HG03025 (cell line): ENCODE results near the gene CCDC88C.

Experiments used
- ATAC-seq: cut with Tn5 transposase; IDR thresholded peaks from one replicate; pipeline ENCODE4 v1.9.1; 2021; ENCODE audit warnings: mild to moderate bottlenecking, moderate library complexity; ENCODE audit not compliant: unreplicated experiment, low FRiP score

Gene CCDC88C

DNA sequence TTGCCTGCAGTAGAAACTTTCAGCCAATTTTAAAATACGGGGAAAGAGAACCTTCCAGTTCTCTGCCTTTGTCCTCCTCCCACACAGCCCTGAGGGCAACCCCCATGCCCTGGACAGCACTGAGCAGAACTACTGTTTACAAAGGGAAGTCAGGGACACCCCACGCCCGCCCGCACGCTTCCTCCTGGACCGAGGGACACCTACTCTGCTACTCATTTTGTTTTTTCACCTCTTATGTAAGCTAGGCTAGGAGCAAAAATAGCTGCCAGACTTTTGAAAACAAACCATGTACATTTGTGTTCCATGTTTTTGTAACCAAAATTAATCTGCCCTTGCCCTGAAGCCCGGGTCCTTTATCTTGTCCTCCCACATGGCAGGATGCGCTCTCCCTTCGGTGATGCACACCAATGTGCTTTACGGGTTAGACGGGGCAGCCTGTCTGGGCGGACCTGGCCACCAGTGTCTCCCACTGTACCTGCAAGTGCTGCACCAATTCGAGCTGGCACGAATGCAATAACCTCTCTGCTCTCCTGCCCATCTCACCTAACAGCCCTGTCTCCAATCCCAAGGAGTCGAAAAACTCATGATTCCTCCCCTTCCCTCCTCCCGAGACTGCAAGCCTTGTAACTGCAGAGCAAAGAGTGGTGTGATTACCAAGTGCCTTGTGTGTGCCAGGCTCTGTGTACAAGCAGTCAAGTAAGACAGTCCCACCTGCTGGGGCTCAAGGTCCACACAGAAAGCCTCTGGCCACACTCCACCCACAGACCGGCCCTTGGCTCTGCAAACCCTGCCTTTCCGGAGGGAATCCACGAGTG, 85.2 kb downstream of the CCDC88C start:
- ATAC-seq: no peak

DNA sequence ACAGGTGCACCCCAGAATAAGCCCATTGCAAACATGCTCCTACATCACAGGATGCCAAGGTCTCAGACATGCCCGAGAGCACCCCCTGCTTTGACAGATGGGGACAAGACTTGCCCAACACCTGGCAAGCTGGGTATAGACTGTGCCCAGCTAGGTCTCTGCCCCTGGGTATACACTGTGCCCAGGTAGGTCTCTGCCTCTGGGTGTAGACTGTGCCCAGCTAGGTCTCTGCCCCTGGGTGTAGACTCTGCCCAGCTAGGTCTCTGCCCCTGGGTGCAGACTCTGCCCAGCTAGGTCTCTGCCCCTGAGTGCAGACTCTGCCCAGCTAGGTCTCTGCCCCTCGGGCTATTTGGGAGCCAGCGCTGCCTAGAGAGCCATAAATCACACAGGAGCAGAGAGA, 85.9 kb downstream of the CCDC88C start:
- ATAC-seq: no peak

DNA sequence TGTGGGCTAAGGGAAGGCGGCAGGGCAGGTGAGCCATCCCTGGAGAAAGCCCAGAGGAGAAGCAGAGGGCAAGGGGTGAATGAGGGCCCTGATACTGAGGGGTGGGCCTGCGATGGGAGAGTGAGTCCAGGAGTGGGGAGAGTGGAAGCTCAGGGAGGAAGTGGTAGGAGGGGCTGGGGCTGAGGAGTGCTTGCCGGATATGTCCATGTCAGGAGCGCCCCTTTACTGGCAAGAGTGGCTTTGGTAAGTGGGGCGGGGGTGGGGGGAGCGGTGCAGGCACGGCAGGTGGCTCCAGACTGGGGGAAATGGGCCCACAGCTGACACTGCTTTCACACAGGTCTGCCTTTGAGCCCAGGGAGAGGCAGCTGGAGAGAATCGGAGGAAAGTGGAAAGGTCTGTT, 86.8 kb downstream of the CCDC88C start:
- no peak for ATAC-seq

DNA sequence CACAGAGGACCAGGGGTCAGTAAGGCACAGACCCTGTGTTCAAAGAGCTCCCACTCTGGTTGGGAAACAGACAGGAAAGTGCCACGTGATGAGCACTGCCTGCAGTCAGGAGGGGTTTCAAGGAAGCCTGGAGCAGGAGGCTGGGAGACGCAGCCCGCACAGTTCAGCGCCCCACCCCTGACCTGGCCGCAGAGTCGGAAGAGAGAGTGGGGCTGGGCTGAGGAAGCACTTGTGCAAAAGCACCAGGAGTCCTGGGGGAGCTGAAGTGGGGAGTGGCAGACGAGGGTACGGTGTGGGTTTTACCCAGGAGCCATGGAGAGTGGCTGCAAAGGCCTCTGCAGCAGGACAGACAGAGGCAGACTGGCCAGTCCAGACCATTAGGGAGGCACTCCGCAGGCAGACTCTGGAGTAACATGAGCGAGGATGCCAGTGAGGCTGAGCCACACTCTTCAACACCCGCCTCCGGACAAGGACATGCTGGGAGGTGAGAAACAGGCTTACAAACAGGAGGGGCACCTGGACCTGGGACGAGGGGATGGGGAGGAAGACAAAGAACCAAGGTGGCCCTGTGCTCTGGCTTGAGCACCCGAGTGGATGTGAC, 87.4 kb downstream of the CCDC88C start:
- no peak for ATAC-seq

DNA sequence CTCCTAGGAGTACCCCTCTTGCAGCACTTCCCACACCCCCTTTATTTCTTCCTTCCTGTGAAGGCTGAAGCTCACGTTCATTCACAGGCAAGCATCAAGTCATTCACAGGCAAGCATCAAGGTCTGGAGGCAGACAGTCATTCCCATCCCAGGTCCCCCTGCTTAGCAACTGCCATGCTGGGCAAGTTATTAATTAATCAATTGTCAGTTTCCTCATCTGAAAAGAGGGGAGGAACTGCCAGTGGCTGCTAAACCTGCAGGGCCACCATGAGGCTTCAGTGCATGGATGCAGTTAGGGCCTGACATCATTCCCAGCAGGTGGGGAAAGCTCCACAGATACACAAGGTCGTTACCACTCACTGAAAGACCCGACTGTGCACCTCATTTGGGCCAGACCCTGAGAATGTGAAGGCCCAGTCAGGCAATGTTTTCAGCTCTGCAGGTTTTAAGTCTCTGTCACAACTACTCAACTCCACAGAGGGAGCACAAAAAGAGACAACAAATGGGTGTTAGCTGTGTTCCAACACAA, 88.1 kb downstream of the CCDC88C start:
- no peak for ATAC-seq

DNA sequence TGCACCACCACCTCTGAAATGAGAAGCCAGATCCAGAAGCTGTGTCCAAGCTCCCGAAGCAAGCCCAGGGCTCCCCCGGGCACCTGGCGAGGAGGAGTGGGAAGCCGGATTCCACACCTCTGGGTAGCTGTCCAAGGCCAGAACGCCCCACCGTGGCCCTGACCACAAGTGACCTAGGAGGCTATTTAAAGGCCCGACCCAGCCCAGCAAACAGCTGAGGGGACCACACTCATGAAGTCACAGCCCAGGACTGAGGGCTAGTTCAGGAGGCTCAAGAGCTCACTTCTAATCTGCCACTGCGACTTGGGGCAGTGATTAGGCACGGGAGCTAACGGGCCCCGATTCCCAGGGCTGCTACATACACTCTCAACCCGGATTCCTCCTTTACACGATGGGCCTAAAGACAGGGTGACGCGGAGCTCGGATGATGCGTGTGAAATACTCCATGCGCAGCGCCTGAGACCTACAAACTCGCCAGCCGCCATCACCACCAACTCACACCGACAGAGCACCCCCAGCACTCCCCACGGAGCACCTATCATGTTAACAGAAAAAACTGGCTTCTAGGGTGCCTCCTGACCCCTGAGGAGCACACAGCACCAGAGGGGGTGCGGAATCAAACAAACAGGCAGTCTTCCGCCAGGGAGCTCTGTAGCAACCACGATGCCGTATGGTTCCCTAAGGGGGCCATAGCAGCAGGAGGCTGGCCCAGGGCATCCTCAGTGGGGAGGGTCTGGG, 89.1 kb downstream of the CCDC88C start:
- no peak for ATAC-seq

DNA sequence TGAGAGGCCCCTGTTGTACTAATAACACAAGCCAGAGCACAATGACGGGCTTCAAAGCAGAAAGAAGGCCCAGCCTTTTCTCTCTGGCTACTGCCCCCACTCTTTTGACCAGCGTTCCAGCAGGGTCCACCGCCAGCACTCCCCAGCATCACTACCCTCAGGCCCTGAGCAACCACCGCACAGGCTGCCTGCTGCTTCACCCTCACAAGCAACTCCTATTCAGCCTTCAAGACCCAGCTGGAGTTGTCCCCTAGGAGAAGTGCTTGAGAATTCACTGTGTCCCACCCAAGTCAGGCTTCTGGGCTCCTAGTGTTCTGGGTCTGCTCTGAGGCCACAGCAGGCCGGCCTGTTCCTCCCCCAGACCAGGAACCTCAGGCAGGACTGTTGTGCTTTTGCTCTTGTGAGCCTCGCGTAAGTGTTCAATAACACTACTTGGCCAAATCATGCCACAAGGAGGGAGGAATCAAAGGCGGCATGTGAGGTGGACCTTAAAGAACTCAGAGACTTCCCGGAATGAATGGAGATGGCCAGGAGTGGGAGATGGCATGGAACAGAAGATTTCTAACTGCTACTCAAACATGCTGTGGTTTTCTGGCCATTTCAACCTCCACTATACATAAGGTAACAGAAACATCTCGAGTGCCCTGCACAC, 89.8 kb downstream of the CCDC88C start:
- ATAC-seq: no peak

DNA sequence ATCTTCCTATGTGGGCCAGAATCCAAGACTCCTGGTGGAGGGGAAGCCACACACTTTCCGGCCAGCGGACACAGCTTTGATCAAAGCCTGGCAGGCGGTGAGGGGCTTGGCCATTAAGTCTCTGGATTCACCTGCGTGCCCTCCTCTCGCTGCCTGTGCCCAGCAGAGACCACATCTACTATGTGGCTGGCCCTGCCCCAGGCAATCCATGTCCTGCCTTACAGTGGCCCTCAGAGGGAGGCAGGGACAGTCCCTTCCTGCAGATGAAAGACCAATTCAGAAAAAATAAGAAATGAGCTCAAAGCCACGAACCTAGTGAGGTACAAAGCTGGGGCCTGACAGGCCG, 90.4 kb downstream of the CCDC88C start:
- ATAC-seq: no peak

DNA sequence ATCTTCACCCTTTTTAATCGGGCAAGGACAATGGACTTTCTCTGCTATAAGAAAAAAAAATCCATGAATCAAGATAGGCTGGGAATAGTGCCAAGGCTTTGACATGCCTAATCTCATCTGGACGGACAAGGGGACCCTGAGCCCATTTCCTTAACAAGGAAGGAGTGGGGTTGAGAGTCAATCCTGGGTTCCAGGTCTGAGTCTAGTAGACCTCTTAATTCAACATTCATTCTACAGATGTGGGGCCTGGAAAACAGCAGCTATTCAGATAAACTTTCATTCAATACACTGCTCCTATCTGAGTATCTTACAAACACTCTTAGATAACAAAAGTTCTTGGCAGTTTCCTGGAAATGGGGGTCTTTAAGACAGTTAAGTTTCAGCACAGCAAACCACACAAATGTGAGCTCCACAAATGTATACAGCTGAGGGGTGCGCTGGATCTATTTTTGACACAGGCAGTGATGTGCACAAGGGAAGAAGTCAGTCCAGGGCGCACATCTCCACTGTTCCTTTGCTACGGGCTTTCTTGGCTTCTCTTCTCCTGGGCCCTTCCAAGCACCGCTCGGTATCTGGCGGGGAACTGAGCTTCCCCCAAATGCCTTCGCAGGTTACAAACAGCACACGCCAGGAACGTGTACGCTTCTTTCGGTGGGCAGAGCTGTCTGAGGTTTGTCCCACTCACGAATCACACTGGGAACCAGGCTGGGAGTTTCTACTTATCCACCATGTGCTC, 90.9 kb downstream of the CCDC88C start:
- ATAC-seq: no peak

DNA sequence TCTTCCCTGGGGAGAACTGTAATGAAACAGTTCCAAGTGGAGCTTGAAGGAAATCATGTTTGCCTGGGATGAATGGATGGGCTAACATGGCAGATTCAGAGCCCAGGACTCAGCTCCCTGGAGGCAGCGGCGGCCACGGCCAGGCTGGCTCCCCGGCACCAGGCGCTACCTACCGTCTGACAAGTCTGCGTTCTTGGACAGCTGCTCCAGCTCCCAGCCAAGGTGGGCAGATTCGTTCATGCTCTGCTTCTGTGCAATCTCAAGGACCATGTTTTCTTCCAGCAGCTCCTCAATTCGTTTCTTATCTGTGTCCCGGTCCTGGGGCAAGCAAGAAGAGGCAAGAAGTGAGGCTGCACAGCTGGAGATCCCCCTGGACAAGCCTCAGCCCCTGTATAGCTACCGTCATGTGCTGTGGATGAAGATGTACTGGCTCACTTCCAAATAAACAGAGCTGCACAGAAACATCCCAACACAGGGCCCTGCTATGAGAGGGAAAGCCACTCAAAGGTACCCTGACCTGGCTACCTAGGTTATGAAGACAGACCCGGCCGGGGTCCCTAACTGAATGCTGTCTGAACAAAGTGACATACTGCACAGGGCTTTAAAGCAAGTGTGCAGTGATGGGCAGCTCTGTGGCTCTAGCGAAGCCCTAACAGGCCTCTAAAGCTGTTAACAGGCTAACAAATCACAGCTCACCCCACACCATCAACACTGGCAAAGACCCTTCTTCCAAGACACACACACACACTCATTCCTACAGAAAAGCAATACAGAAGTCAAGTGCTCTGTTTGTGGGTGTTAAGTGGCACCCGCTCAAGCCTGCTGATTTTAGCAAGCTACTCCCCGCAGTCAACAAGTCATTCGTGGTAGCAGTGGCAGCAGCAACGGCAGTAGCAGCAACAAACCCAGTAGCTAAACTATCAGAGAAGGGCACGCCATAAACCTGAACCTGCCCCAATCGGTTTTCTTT, 92.7 kb downstream of the CCDC88C start:
- no peak for ATAC-seq

DNA sequence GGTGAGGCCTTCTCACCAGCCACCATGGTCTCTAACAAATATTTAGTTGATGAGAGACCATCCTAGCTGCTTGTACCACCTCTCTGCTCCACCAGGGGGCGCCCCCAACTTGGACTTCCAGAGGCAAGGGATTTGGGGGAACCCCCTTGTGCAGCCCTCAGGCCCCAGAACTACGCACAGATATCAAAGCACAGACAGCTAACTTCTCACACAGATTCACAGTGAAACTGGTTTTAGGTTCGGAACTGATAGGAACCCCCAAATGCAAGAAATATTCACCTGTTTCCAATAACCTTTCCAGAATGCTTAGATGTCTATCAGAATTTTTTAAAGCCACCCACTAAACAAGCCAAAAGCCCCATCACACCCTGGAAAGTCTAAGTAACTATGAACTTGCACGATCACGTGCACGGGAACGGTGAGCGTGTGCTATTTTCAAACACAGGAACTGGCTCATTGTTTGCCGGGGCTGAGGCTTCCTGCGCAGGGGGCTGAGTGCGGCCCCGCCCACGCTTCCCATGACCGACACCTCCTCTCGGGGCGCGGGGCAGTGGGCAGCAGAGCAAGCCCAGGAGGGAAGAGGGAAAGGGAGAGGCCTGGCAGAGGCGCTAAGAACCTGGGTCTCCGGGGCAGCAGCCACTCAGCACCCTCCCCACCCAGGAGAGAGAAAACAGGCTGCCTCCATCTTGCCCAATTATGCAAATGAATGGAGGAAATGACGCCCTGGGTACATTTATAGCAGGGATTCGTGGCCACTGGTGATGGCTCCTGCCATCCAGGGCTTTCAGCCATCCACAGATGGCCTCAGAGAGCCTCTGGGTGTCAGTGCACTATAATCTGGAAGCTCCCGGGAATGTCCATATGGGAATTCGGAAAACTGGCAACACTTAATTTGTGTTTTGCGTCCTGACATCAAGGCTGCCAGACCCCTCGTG, 93.7 kb downstream of the CCDC88C start:
- ATAC-seq: peak; percentile 63

DNA sequence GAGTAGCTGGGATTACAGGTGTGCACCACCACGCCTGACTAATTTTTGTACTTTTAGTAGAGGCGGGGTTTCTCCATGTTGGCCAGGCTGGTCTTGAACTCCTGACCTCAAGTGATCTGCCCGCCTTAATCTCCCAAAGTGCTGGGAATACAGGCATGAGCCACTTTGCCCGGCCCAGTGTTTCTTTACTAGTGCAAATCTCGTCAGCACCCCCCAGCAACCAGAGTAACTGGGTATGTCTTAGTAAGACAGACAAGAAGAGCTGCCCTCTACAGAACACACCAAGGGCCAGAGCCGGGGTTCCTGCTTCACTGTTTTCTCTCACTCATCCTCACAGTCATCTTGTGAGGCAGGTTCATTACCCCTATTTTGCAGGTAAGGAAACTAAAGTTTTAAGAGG, 94.6 kb downstream of the CCDC88C start:
- ATAC-seq: no peak

DNA sequence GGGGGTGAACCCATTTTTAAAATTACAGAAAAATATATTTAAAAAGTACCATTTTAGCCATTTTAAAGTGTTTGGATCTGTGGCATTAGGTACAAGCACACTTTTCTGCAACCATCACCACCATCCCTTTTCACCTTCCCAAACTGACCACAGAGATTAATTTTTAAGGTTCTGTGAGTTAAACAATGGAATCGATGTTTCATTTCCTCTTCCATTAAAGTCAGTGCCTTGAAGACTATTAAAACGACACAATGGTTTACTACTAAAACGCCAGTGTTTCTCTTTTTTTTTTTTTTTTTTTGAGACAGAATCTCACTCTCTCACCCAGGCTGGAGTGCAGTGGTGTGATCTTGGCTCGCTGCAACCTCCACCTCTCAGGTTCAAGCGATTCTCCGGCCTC, 95.0 kb downstream of the CCDC88C start:
- no peak for ATAC-seq

DNA sequence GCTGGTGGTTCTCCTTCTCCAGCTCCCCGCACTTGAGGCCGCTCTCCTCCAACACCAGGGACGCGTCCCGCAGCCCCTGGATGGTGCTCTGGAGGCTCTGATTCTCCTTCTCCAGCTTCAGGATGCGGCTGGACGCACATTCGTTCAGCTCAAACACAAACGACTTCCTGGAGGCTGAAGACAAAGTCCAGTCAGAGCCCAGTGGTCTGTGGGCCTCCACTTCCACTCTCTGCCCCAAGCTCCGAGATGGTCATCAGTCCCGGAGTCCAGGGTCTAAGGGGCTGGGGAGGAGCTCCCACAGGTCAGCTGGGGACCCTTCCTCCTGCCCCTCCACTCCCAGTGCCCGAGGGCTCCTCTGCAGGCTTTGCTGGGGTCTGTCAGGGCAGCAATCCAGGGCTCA, 96.5 kb downstream of the CCDC88C start:
- no peak for ATAC-seq

DNA sequence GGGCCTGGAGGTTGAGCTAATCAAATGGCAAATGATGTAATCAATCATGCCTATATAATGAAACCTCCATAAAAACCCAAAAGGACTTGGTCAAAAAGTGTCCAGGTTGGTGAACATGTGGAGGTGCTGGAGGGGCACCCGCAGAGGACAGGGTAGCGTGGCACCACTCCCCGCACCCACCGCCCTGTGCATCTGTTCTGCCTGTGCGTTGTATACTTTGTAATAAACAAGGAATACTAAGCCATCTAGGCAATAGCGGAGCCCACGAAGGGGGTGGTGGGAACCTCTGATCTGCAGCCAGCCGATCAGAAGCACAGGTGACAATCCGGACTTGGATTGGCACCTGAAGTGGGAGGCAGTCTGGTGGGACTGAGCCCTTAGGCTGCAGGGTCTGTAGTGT, 97.4 kb downstream of the CCDC88C start:
- ATAC-seq: no peak

DNA sequence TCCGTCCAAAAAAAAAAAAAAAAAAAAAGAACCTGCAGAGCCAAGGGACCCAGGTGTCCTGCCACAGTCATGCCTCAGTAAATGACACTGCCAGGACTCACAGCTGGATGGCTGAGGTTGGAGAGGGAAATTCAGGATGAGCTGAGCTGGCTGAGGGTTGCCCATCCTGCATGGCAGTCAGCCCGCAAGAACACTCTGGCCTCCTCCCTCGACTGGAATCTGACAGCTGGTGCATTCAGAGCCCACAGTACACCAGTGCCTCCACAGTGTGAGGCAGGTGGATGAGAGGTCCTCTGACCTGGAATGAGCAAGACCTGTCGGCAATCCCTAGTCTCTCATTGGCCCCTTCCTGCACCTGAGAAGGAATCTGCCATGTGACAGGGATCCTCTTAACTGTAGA, 98.7 kb downstream of the CCDC88C start:
- ATAC-seq: no peak

DNA sequence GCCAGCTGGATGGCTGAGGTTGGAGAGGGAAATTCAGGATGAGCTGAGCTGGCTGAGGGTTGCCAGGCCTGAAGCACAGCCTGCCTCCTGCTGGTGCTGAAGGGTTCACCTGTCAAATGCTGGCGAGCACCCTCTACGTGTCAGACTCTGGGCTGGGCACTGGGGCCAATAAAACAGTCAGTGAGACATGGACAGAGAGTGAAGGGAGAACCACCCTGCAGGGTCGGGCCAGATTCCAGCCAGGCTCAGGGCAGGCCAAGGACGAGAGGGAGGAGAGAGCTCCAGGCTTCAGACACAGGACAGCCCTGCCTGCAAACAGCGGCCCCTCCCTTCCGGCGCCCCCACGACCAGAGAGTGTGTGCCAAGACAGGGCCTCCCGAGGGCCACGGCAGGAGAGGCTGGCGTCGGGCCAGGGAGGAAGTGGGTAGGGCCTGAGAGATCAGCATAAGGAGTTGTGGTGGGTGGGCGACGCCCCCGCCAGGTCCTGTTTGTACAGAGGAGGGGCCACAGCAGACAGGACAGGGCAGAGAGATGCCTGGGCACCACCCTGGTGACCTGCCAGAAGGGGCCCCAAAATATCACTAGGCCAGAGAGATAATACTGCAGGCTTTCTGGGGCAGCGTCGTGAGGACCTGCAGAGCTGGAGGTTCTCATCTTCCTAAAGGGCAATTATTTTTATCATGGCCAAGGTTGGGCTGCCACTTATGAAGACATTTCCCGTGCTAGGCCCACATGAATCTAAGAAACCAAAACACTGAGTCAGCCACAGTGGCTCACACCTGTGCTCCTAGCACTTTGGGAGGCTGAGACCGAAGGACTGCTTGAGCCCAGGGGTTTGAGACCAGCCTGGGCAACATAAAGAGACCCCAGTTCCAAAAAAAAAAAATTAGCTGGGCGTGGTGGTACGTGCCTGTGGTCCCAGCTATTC, 100.0 kb downstream of the CCDC88C start:
- ATAC-seq: no peak
